NCI-H2196 treated with DMSO at 0.1 percent for 48 hours (cell line): Measurements from ENCODE around the gene MME.
"Not testable (repeated sequence)": the region's sequence is repeated elsewhere in the genome, so short reads cannot be mapped to it uniquely, and the experiment has no call there.

ENCODE experiments used
- DNase-seq: peaks from one replicate; lab custom pipeline; 2025; ENCODE audit not compliant: unreplicated experiment; lab: John Stamatoyannopoulos, UW

MME gene

GRCh38 chr3:155190691-155191090 is 110.6 kb downstream of the MME start:
- no peak for DNase-seq

GRCh38 chr3:155192957-155193746 is 113.0 kb downstream of the MME start:
- DNase-seq = no peak

- no peak for DNase-seq
Observed at GRCh38 chr3:155193868-155194267, 113.7 kb downstream of the MME start.

- no peak for DNase-seq
Observed at GRCh38 chr3:155194973-155195957, 115.1 kb downstream of the MME start.

GRCh38 chr3:155196131-155197021 is 116.3 kb downstream of the MME start:
- no peak for DNase-seq

GRCh38 chr3:155197786-155198185 is 117.7 kb downstream of the MME start:
- DNase-seq = no peak

- no peak for DNase-seq
Observed at GRCh38 chr3:155202626-155203025, 122.5 kb downstream of the MME start.

- DNase-seq = no peak
Observed at GRCh38 chr3:155204851-155205250, 124.7 kb downstream of the MME start.

- DNase-seq = no peak
Observed at GRCh38 chr3:155208183-155208800, 128.2 kb downstream of the MME start.

GRCh38 chr3:155210736-155211135 is 130.6 kb downstream of the MME start:
- DNase-seq = no peak

- no peak for DNase-seq
Observed at GRCh38 chr3:155211266-155211665, 131.1 kb downstream of the MME start.

GRCh38 chr3:155211940-155212339 is 131.8 kb downstream of the MME start:
- no peak for DNase-seq

GRCh38 chr3:155216007-155216406 is 135.9 kb downstream of the MME start:
- DNase-seq = not testable (repeated sequence)

GRCh38 chr3:155217591-155217990 is 137.5 kb downstream of the MME start:
- no peak for DNase-seq

GRCh38 chr3:155218462-155218861 is 138.3 kb downstream of the MME start:
- no peak for DNase-seq

- DNase-seq = no peak
Observed at GRCh38 chr3:155219106-155219505, 139.0 kb downstream of the MME start.

- no peak for DNase-seq
Observed at GRCh38 chr3:155225417-155225816, 145.3 kb downstream of the MME start.

- no peak for DNase-seq
Observed at GRCh38 chr3:155227141-155227540, 147.0 kb downstream of the MME start.

GRCh38 chr3:155228676-155229075 is 148.6 kb downstream of the MME start:
- DNase-seq = no peak

- no peak for DNase-seq
Observed at GRCh38 chr3:155229086-155229485, 149.0 kb downstream of the MME start.
